ENCODE data around the gene TSGA10. TPM values are rescaled to one million over a fixed set of nuclear protein-coding genes. Genes with fewer than 3 reads are reported as not detected.
"Not testable (repeated sequence)": the region's sequence is repeated elsewhere in the genome, so short reads cannot be mapped to it uniquely, and the experiment has no call there.

The TSGA10 gene
- total RNA-seq, 2 experiments from 2014 or later, result 3.8 to 10.8 TPM

DNA sequence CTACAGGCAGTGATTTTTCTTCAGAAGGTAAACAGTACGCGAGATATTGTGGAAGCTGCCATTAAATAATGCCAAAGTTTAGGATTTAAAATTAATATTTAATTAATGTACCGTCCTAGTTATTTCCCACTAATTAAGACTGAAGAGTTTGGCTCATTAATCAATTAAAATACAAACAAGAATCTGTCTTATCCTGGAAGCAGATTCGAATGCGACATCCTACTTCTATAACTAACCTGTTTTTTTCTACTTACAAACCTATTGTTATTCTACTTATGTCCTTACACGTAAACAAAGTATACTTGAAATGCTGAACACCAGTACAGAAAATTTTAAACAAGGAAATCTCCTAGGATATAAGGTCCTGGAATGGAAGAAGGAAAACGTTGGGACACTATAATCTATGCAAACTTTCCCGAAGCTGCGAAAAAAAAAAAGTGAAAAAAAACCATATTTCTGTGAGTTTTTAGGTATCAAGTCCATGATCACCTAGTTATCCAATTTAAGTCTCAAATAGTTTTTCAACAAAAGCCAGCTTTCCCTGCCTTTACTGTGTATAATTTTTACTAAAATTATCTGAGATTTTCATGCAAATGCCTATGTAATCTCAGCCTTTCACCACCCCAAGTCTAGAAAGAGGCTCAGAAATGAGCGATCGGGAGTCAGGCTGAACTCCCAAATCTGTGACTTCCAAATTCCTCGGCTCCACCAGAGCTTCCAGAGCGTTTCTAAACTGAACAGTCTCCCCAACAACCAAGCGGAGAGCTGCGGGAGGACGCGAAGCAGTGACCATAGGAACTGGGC is 14.5 kb downstream of the TSGA10 start:
- Histone ChIP-seq H3K27ac (ENCODE audit: low read depth, low read length, poor library complexity, severe bottlenecking) (no peak overlapping the region), H3K4me2 (ENCODE audit: low read length) (peak overlapping the region; percentile 83), H4K20me1 (ENCODE audit: insufficient read depth, low read length) (no peaks in the 10 kb centered on the region), H3K79me2 (ENCODE audit: insufficient read depth, low read depth, low read length) (no peaks in the 10 kb centered on the region), H3K9me3 (ENCODE audit: low read length) (no peaks in the 10 kb centered on the region), H3K9me2 (ENCODE audit: insufficient read depth, low read length) (no peaks in the 10 kb centered on the region), H3K4me3 (ENCODE audit: low read depth, low read length, poor library complexity, severe bottlenecking) (peak overlapping the region; percentile 71), H3K36me3 (ENCODE audit: insufficient read depth, low read length) (no peaks in the 10 kb centered on the region), H3K4me1 (ENCODE audit: insufficient read depth, low read length, poor library complexity, severe bottlenecking) (peaks cover 12% of the 10 kb centered on the region), H2AFZ (ENCODE audit: low read length) (peak overlapping the region; percentile 84)
- no peak for DNase-seq (ENCODE audit: low spot score)
- CTCF ChIA-PET (ENCODE audit: unreplicated experiment), result no interaction called here
- BruUV-seq (replicated peaks), result TSS peak; percentile 52
- intact Hi-C loops (cut with micrococcal nuclease; ENCODE audit: unreplicated experiment), result loop anchor here (2.0 kb wide), 2 partner anchors 15 to 195 kb away; partner anchors contain the start of genes LIPT1 and TSGA10
- no peak for TF ChIP-seq CTCF (conservative IDR thresholded peaks at IDR 0.05; ENCODE audit: low read length)
- TF ChIP-seq EZH2phosphoT487 (IDR thresholded peaks at IDR 0.05; ENCODE audit: borderline replicate concordance, low read depth, low read length), result no peak
- POLR2A ChIA-PET, result interaction anchor here (0.9 to 1.8 kb wide), 4 partner anchors 15 to 348 kb away, joined by 3 to 12 read pairs (median 4); partner anchors contain the start of genes LIPT1 and TSGA10

- Histone ChIP-seq H3K9me3 (ENCODE audit: low read length) (no peaks in the 10 kb centered on the region), H3K27ac (ENCODE audit: low read depth, low read length, poor library complexity, severe bottlenecking) (no peak overlapping the region), H3K79me2 (ENCODE audit: insufficient read depth, low read depth, low read length) (no peaks in the 10 kb centered on the region), H3K4me2 (ENCODE audit: low read length) (no peak overlapping the region), H4K20me1 (ENCODE audit: insufficient read depth, low read length) (no peaks in the 10 kb centered on the region), H3K36me3 (ENCODE audit: insufficient read depth, low read length) (no peaks in the 10 kb centered on the region), H3K4me3 (ENCODE audit: low read depth, low read length, poor library complexity, severe bottlenecking) (no peak overlapping the region), H3K9me2 (ENCODE audit: insufficient read depth, low read length) (no peaks in the 10 kb centered on the region), H2AFZ (ENCODE audit: low read length) (no peak overlapping the region), H3K4me1 (ENCODE audit: insufficient read depth, low read length, poor library complexity, severe bottlenecking) (peaks cover 12% of the 10 kb centered on the region)
- TF ChIP-seq EZH2phosphoT487 (IDR thresholded peaks at IDR 0.05; ENCODE audit: borderline replicate concordance, low read depth, low read length), result no peak
- intact Hi-C loops (cut with micrococcal nuclease; ENCODE audit: unreplicated experiment), result no loop called here
- CTCF ChIA-PET (ENCODE audit: unreplicated experiment), result no interaction called here
- no TSS peak for BruUV-seq (replicated peaks)
- no peak for DNase-seq (ENCODE audit: low spot score)
- POLR2A ChIA-PET, result interaction anchor here (0.6 to 1.0 kb wide), 2 partner anchors 12 to 383 kb away, joined by 3 read pairs; no protein-coding TSS in a partner anchor
Measured at GRCh38 chr2:99139003-99139402, 15.7 kb downstream of the TSGA10 start.

DNA sequence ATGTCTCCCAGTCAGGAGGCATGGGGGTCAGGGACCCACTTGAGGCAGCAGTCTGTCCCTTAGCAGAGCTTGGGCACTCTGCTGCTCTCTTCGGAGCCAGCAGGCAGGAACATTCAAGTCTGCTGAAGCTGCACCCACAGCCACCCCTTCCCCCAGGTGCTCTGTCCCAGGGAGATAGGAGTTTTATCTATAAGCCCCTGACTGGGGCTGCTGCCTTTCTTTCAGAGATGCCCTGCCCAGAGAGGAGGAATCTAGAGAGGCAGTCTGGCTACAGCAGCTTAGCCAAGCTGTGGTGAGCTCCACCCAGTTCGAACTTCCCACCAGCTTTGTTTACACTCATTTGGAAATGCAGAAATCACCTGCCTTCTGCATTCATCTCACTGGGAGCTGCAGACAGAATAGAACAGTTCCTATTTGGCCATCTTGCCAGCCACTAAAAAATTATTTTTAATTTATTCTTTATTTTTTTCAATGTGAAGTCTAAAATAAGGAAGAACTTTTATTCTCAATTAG is 19.6 kb downstream of the TSGA10 start:
- BruUV-seq (replicated peaks); H3K79me2 ChIP-seq (ENCODE audit: insufficient read depth, low read depth, low read length); H3K9me3 ChIP-seq (ENCODE audit: low read length); H3K4me3 ChIP-seq (ENCODE audit: low read depth, low read length, poor library complexity, severe bottlenecking); DNase-seq (ENCODE audit: low spot score); intact Hi-C loops (cut with micrococcal nuclease; ENCODE audit: unreplicated experiment); H3K4me1 ChIP-seq (ENCODE audit: insufficient read depth, low read length, poor library complexity, severe bottlenecking); H2AFZ ChIP-seq (ENCODE audit: low read length); H3K27ac ChIP-seq (ENCODE audit: low read depth, low read length, poor library complexity, severe bottlenecking); H3K9me2 ChIP-seq (ENCODE audit: insufficient read depth, low read length); H3K4me2 ChIP-seq (ENCODE audit: low read length); H3K36me3 ChIP-seq (ENCODE audit: insufficient read depth, low read length); CTCF ChIA-PET (ENCODE audit: unreplicated experiment); H4K20me1 ChIP-seq (ENCODE audit: insufficient read depth, low read length): not testable (repeated sequence)
- POLR2A ChIA-PET, result interaction anchor here (0.5 kb wide), 1 partner anchor 8 kb away, joined by 3 read pairs; no protein-coding TSS in a partner anchor

All from OCI-LY7 (cell line).